ENCODE results near the gene OSBP2.
A peak's percentile ranks its signal among the peaks of the same experiment; 100 is the strongest.
"Not testable (repeated sequence)": the region's sequence is repeated elsewhere in the genome, so short reads cannot be mapped to it uniquely, and the experiment has no call there.

The OSBP2 gene

GRCh38 chr22:30767661-30768060, 73.0 kb downstream of the OSBP2 start:
- no peak for DNase-seq

DNA sequence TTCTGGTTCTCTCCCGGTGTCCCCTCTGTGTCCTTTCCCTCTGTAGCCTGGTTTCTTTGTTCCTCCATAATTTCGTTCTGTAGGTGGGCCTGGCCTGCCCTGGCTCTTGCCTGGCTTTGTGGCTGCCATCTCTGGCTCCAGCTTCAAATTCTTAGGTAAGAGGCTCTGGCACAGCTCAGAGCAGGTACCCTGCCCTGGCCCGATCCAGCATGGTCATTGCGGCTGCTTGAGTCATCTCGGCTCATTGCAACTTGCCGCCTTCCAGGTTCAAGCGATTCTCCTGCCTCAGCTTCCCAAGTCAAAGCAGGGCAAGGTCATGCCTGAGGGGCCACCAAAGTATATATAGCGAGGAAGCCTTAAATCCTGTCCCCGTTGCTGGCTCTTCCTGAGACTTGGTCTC, 76.0 kb downstream of the OSBP2 start:
- no peak for DNase-seq

DNA sequence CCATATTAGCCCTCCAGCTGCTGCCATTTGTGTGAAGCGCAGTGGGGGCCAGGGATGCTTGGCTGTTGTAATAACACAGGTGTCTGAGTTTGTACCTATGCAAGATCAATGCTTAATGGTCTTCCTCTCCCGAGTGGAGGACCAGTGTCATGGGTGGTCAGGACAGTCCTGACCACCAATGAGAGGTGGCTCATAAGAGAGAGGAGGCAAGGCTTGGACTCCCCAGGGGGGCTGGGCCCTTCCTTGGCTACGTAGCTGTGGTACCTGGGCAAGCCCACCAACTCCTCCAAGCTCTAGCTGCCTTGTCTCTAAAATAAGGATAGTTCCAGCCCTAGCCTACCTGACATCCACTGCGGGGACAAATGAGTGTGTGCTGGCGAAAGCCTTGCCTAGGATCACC, 79.2 kb downstream of the OSBP2 start:
- DNase-seq, result no peak

GRCh38 chr22:30774566-30774965, 79.9 kb downstream of the OSBP2 start:
- DNase-seq, result no peak

- no peak for DNase-seq
These were observed 81.8 kb downstream of the OSBP2 start for GRCh38 chr22:30776476-30776875.

- not testable (repeated sequence) for DNase-seq
These were observed 82.5 kb downstream of the OSBP2 start for GRCh38 chr22:30777146-30777545.

DNA sequence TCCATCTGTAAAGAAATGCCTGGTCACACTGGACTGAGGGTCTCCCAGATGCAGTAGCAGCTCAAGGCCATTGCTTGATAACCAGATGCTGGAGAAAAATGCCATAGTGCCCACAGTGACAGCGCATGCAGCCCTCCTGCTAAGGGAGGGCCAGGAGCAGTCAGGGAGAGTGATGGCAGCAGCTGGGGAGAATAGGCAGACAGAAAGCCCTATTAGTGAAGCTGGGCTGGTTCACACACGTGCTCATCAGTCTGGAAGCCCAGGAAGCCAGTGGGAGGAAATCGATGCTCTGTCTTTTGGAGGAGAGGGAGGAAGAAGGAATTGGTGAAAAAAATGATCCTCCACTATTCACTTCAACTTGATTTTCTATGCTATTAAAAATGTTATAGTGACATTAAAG, 82.9 kb downstream of the OSBP2 start:
- no peak for DNase-seq

DNA sequence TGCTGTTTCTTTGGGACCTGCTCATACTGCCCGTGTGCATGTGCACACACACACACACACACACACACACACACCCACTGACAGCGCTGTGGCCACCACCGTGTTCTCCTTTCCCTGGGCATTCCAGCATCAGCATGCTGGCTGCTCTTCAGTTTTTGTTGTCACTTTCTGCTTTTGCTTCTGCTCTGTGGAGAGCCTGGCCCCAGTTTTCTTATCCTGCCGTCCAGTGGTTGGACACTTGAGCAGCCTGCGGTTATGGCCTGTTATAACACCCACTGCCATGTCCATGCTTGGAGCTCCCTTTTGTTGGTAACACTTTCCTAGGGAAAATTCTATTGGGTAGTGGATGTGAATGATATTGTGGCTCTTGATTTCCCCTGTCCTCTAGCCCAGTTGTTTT, 83.6 kb downstream of the OSBP2 start:
- no peak for DNase-seq

GRCh38 chr22:30780026-30780425, 85.4 kb downstream of the OSBP2 start:
- DNase-seq, result no peak

GRCh38 chr22:30781271-30781875, 86.7 kb downstream of the OSBP2 start:
- no peak for DNase-seq

- no peak for DNase-seq
These were observed 87.9 kb downstream of the OSBP2 start for GRCh38 chr22:30782613-30783012.

DNA sequence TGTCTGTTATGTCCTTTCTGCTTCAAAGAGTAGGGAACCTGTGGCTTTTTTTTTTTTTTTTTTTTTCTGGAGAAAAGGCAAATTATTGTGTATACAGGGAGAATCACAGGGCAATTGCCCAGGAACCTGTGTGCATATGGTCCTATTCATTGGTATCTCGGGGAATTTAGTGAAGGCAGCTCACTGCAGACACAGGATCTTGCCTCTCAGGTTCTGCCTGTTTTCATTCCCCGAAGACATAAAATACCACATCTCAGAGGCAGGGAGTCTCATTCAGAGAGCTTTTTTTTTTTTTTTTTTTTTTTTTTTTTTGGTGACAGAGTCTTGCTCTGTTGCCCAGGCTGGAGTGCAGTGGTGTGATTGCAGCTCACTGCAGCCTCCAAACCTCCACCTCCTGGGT, 88.3 kb downstream of the OSBP2 start:
- DNase-seq, result no peak

GRCh38 chr22:30785527-30785926, 90.9 kb downstream of the OSBP2 start:
- no peak for DNase-seq

- DNase-seq, result no peak
These were observed 95.7 kb downstream of the OSBP2 start for GRCh38 chr22:30790366-30790765.

- DNase-seq, result no peak
These were observed 97.8 kb downstream of the OSBP2 start for GRCh38 chr22:30792456-30792855.

- DNase-seq, result no peak
These were observed 100.4 kb downstream of the OSBP2 start for GRCh38 chr22:30795118-30795517.

DNA sequence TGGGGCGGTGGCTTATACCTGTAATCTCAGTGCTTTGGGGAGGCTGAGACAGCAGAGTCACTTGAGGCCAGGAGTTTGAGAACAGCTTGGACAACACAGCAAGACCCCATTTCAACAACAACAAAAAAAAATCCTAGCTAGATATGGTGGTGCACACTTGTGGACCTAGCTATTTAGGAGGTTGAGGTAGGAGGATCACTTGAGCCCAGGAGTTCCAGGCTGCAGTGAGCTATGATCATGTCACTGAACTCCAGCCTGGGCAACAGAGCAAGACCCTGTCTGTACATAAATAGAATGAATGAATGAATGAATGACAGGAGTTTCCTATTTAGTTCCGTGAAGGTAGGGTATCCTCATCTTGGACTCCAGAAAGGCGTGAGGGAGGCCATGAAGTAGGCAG, 107.0 kb downstream of the OSBP2 start:
- no peak for DNase-seq

DNA sequence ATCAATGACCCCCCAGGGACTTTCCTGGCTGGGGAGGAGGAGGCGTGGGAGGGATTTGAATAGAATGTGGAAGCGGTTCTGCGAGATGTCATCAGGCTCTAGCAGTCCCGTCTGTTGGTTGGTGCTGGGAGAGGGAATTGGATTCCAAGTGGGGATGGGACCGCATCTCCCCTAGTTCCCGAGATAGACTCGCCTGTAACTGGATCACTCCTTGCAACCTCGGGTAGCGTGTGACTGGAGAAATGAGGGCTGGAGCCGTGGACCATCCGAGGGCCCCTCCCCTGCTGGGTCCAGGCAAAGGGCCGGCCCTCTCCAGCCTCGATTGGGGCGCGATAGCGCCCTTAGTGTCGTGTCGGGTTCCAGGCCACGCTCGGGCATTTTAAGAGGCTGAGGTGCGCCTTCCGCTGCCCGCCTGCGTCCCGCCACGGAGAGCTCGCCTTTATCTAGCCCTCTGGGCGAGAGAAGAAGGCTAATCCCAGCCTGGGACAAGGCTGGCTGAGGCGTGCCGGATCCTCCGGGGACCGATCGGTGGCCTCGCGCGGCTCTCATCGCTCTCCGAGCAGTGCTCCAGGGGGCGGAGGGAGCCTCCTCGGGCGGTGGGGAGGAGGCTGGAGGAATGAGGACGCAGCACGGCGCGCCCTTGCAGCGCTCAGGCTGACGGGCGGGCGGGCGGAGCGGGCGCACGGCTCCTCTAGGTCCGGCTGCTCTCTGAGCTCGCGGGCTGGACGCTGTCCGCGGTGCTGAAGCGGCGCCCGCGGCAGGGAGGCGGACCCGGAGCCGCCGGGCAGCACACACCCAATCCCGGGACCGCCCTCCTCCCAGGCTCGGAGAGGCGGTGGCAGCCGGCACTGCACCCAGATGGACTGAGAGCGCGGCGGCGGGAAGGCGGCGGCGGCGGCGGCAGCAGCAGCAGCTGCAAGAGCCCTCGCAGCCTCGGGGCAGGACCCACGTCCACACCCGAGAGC, 107.8 kb downstream of the OSBP2 start:
- DNase-seq, result peak; percentile 83

DNA sequence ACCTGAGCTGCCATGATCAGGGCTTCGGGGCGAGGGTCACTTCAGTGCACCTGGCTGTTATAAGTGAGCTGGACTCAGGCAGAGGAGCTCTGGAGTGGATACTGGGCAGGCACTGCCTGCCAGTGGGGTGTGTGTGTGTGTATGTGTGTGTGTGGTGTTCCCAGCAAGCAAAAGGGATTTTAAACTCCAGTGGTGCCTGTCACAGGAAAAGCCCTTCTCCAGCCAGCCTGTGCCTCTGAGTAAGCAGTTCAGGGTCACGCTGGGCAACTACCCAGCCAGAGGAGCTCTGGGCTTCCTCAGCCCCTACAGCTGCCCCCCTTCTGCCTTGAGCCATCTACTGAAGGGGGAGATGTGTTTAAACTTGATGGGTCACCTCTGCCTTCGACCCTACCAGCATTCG, 109.0 kb downstream of the OSBP2 start:
- DNase-seq, result no peak

DNA sequence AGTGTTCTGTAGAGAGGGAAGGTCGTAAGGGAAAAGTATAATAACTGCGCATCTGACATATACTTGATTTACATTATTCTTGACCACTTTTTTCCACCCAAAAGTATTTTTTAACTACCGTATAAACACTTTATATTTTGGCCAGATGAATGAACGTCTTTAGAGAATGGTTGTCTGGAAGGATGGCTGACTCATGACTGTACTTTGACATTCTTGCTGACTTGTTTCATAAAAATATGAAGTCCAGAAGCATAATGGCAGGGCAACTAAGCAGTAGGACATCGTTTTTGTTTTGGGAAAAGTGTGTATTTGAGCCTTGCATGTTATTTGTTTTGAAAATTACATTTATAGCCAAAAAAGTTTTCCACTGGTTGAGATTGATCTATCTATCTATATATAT, 110.0 kb downstream of the OSBP2 start:
- DNase-seq, result no peak

DNA sequence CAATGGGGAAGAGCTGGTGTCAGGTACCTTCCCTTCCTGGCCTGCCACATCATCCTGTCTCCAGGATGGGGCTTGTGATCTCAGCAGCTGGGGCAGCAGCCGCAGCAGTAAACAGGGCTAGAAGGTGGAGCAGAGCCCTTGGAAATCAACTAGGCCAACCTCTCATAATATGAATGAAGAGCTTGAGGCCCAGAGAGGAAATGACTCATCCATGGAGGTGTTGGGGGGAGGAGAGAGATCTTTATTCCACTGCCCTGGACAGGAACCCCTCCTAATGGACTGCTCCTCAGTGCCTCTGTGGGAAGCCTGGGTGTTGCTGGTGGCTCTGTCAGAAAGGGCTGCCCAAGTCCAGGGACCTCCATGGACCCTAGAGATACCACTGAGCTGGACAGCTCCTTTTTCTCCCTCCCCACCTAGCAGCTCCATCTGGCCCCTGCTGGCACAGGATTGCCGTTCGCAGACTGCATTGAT, 111.8 kb downstream of the OSBP2 start:
- no peak for DNase-seq

DNA sequence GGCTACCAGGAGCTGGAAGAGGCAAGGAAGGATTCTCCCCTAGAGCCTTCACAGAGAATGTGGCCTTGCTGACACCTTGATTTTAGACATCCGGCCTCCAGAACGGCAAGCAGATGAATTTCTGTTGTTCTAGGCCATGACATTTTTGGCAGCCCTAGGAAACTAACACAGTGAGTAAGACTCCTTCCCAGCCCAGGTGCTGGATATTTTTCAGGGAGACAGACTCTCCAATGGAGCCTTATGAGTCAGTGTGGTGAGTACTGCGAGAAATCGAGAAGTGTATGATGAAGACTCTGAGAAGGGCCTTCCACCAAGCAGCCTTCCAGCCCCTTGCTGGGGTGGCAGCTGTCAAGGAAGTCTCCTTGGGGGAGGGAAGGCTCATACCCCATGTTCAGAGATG, 114.4 kb downstream of the OSBP2 start:
- DNase-seq, result no peak

- no peak for DNase-seq
These were observed 115.4 kb downstream of the OSBP2 start for GRCh38 chr22:30810105-30810504.

DNA sequence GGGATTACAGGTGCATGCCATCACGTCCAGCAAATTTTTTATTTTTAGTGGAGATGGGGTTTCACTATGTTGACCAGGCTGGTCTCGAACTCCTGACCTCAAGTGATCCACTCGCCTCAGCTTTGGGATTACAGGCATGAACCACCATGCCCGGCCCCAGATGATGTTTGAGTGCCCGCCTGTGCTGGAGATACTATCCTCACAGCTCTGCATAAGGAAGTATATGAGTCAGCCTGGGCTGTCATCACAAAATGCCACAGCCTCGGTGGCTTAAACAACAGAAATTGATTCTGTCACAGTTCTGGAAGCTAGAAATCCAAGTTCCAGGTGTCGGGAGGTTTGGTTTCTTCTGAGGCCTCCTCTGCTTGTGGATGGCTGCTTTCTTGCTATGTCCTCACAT, 119.3 kb downstream of the OSBP2 start:
- DNase-seq, result no peak
